Stimulated activated memory B cell treated with anti-CD40 and anti-IgM and Interleukin-4, amounts not matched to agents 10 μg/mL and 1 μg/mL and 100 μg/mL, for 72 hours (primary cell): Measurements from ENCODE around the gene ASCC3.

ENCODE experiments used
- ATAC-seq: fragments of 150-1000 bp; cut with Tn5 transposase; 2 replicates; pipeline ENCODE4 v1.10.0; 2021
- H3K27ac Mint-ChIP-seq: one replicate; pipeline ENCODE4 v1.8.0; 2022; ENCODE audit warnings: mild to moderate bottlenecking, mixed read lengths
- H3K27me3 Mint-ChIP-seq: one replicate; pipeline ENCODE4 v1.8.0; 2022; ENCODE audit warnings: mixed read lengths
- H3K36me3 Mint-ChIP-seq: one replicate; pipeline ENCODE4 v1.8.0; 2022; ENCODE audit warnings: mixed read lengths
- H3K4me1 Mint-ChIP-seq: one replicate; pipeline ENCODE4 v1.8.0; 2022; ENCODE audit warnings: mixed read lengths
- H3K4me3 Mint-ChIP-seq: one replicate; pipeline ENCODE4 v1.8.0; 2022; ENCODE audit warnings: mild to moderate bottlenecking, moderate library complexity, mixed read lengths
- H3K9me3 Mint-ChIP-seq: one replicate; pipeline ENCODE4 v1.8.0; 2022; ENCODE audit warnings: mixed read lengths

The ASCC3 gene

DNA sequence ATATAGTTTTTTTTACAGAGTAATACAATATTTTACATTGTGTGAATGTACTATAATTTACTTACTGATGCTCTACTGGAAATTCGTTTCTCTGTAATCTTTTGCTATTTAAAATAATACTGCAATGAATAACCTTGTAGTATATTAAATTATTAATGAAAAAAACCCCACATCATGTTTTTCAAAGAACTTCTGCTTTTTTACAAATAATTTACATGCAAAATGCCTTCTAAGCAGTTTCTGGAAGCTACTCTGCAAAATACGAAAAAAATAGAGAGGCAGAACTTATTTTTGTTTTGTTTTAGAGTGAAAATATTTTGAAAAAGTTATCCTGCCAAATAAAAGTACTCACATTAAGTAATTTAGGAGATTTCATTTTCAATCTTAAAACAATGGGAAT is 250.6 kb downstream of the ASCC3 start:
- Mint-ChIP-seq H3K36me3 (peaks cover 31% of the 10 kb centered on the region), H3K27me3 (no peaks in the 10 kb centered on the region), H3K4me1 (no peaks in the 10 kb centered on the region), H3K4me3 (no peak overlapping the region), H3K27ac (no peak overlapping the region), H3K9me3 (no peaks in the 10 kb centered on the region)
- no peak for ATAC-seq

- Mint-ChIP-seq H3K27ac (no peak overlapping the region), H3K27me3 (no peaks in the 10 kb centered on the region), H3K36me3 (peaks cover 47% of the 10 kb centered on the region), H3K9me3 (no peaks in the 10 kb centered on the region), H3K4me3 (no peak overlapping the region), H3K4me1 (no peaks in the 10 kb centered on the region)
- ATAC-seq = no peak
These were observed 253.0 kb downstream of the ASCC3 start for GRCh38 chr6:100627911-100628758.

DNA sequence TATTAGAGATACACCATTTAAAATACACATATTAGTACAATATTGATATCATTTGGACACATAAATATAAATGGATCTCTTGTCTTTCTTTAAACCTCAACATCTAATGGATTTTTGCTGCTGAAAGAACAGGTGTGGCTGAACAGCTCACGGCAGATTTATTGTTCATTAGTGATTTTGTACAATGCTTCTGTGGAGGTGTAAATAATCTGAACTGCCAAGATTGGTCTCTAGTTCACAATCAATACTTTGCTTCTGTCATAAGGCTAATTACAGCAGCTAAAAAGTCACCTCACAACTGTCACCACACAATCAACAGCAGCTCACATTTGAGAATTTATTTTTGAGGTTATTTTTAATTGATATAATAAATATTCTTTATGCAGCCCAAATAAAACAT is 254.4 kb downstream of the ASCC3 start:
- Mint-ChIP-seq H3K4me1 (no peaks in the 10 kb centered on the region), H3K36me3 (peaks cover 50% of the 10 kb centered on the region), H3K27ac (no peak overlapping the region), H3K9me3 (peaks cover 2% of the 10 kb centered on the region), H3K27me3 (no peaks in the 10 kb centered on the region), H3K4me3 (no peak overlapping the region)
- no peak for ATAC-seq

DNA sequence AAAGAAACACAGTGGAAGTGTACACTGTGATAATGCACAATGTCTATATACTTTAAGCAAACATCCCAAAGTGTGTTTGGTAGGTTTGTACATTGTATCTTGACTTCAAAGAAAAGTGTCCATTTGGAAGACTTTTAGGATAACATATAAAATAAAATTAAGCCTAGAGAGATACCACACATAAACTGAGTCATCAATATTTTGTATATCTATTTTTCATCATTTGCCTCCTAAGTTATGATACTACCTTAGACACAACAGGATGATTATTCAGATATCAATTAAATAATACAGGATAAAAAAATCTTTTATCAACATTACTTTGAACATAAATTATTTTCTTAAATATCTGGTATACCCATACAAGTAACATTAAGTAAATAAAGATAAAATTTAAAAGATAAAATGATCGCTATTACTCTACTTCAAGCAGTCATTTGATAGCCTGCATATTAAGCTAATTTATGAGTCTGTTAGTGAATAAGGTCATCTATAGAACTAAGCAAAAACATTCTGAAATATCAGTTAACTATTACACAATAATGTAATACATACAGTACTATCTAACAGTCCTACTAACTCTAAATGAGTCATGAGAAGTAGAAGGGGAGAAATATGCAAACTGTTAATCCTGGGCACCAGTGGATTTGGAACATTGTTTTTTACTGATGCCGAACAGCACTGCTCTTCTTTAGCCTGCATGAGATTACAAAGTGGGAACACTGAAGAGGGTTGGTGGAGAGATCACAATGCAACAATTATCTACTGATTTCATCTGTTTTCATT is 258.0 kb downstream of the ASCC3 start:
- Mint-ChIP-seq H3K27me3 (no peaks in the 10 kb centered on the region), H3K4me1 (no peaks in the 10 kb centered on the region), H3K27ac (no peak overlapping the region), H3K9me3 (peaks cover 2% of the 10 kb centered on the region), H3K36me3 (peaks cover 72% of the 10 kb centered on the region), H3K4me3 (no peak overlapping the region)
- no peak for ATAC-seq

DNA sequence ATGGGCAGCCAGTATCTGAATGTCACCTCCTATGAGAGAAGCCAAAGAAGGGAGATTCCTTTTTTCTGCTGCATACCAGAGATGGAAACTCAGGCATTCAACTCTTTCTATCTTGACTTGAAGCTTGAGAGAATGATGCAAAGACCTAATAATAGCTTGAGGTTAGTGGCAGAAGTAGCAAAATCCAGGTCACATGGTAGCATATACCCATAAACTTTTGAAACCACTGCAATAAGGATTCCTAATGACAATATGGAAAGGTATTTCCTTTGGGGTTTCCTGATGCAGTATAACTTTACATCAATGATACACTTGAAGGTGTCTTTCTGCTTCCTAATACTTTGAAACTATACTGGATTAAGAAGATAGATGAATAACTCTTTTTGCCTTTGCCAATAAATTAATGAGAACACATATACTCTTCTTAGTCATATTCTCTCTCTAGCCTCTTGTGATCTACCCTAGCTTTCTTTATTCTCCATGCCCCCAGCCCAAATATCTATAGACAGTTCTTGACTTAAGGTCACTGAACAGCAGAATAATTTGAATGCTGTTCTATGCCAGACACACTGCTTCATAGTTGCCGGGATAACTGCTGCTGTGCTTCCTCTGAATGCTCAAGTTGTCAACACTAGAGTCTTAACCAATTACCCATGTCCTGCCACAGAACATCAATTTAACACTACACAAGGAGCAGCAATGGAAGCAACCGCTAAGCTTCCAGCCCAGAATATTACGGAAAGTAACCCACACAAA is 260.9 kb downstream of the ASCC3 start:
- ATAC-seq = no peak
- peaks cover 73% of the 10 kb centered on the region for H3K36me3 Mint-ChIP-seq
- no peak overlapping the region for H3K27ac Mint-ChIP-seq
- H3K27me3 Mint-ChIP-seq = no peaks in the 10 kb centered on the region
- H3K4me3 Mint-ChIP-seq = no peak overlapping the region
- H3K4me1 Mint-ChIP-seq = no peaks in the 10 kb centered on the region
- peaks cover 2% of the 10 kb centered on the region for H3K9me3 Mint-ChIP-seq

GRCh38 chr6:100618351-100618671 is 262.8 kb downstream of the ASCC3 start:
- Mint-ChIP-seq H3K4me3 (no peak overlapping the region), H3K36me3 (peaks cover 63% of the 10 kb centered on the region), H3K9me3 (peaks cover 2% of the 10 kb centered on the region), H3K4me1 (no peaks in the 10 kb centered on the region), H3K27me3 (no peaks in the 10 kb centered on the region), H3K27ac (no peak overlapping the region)
- no peak for ATAC-seq

DNA sequence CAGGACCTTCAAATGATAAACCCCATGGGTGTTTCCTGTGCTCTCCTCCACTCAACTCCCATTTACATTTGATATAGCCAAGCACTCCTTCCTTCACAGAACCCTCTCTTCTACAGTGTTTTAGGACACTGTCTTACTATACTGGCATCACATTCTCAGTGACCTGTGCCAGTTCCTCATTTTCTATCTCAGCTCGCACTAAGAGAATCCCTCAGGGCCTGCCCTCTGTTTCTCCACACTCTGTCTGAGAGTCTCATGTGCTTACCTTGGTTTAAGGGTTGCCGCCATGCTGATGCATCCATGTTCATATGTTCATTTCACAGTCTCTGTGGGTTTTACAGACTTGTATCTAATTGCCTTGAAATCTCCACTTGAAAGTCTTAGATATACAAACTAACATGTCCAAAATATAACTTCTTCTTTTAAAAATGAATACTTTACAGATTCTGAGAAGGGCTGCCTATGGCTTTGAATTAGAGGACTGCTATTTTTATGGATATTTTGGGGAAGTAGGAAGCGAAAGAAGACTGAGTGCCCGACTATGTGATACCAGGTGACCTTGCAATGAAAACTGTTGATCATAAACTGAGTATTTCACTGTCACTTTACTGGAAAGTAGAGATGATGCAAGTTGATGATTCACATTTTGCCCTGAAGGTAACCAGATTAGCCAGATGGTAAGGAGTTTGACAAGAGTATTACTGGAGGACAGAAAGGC is 263.3 kb downstream of the ASCC3 start:
- no peak overlapping the region for H3K27ac Mint-ChIP-seq
- H3K9me3 Mint-ChIP-seq = peaks cover 2% of the 10 kb centered on the region
- H3K27me3 Mint-ChIP-seq = no peaks in the 10 kb centered on the region
- ATAC-seq = no peak
- H3K36me3 Mint-ChIP-seq = peaks cover 61% of the 10 kb centered on the region
- no peak overlapping the region for H3K4me3 Mint-ChIP-seq
- H3K4me1 Mint-ChIP-seq = no peaks in the 10 kb centered on the region

DNA sequence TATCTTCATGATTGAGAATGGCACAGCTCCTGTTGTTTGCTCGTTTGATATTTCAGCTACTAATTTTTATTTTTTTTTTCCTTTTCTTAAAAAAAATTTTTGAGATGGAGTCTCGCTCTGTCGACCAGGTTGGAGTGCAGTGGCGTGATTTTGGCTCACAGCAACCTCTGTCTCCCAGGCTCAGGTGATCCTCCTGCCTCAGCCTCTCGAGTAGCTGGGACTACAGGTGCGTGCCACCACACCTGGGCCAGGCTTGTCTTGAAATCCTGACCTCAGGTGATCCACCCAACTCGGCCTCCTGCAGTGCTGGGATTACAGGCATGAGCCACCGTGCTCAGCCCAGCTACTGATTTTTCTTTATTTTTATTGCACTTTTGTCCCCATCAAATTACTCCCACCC is 266.2 kb downstream of the ASCC3 start:
- no peaks in the 10 kb centered on the region for H3K4me1 Mint-ChIP-seq
- no peaks in the 10 kb centered on the region for H3K27me3 Mint-ChIP-seq
- peaks cover 33% of the 10 kb centered on the region for H3K36me3 Mint-ChIP-seq
- ATAC-seq = no peak
- no peaks in the 10 kb centered on the region for H3K9me3 Mint-ChIP-seq
- H3K27ac Mint-ChIP-seq = no peak overlapping the region
- no peak overlapping the region for H3K4me3 Mint-ChIP-seq

GRCh38 chr6:100614386-100614785 is 266.7 kb downstream of the ASCC3 start:
- no peak for ATAC-seq
- H3K36me3 Mint-ChIP-seq = peaks cover 28% of the 10 kb centered on the region
- no peaks in the 10 kb centered on the region for H3K27me3 Mint-ChIP-seq
- no peak overlapping the region for H3K27ac Mint-ChIP-seq
- H3K9me3 Mint-ChIP-seq = no peaks in the 10 kb centered on the region
- no peaks in the 10 kb centered on the region for H3K4me1 Mint-ChIP-seq
- no peak overlapping the region for H3K4me3 Mint-ChIP-seq

GRCh38 chr6:100613656-100614055 is 267.5 kb downstream of the ASCC3 start:
- H3K36me3 Mint-ChIP-seq = peaks cover 28% of the 10 kb centered on the region
- ATAC-seq = no peak
- no peaks in the 10 kb centered on the region for H3K4me1 Mint-ChIP-seq
- no peaks in the 10 kb centered on the region for H3K27me3 Mint-ChIP-seq
- no peaks in the 10 kb centered on the region for H3K9me3 Mint-ChIP-seq
- no peak overlapping the region for H3K27ac Mint-ChIP-seq
- no peak overlapping the region for H3K4me3 Mint-ChIP-seq

- no peaks in the 10 kb centered on the region for H3K9me3 Mint-ChIP-seq
- H3K27ac Mint-ChIP-seq = no peak overlapping the region
- no peak overlapping the region for H3K4me3 Mint-ChIP-seq
- H3K27me3 Mint-ChIP-seq = no peaks in the 10 kb centered on the region
- no peak for ATAC-seq
- H3K36me3 Mint-ChIP-seq = peaks cover 15% of the 10 kb centered on the region
- no peaks in the 10 kb centered on the region for H3K4me1 Mint-ChIP-seq
These were observed 269.0 kb downstream of the ASCC3 start for GRCh38 chr6:100612094-100612493.

- ATAC-seq = no peak
- Mint-ChIP-seq H3K36me3 (peaks cover 65% of the 10 kb centered on the region), H3K27ac (no peak overlapping the region)
These were observed 281.9 kb downstream of the ASCC3 start for GRCh38 chr6:100599088-100599770.

DNA sequence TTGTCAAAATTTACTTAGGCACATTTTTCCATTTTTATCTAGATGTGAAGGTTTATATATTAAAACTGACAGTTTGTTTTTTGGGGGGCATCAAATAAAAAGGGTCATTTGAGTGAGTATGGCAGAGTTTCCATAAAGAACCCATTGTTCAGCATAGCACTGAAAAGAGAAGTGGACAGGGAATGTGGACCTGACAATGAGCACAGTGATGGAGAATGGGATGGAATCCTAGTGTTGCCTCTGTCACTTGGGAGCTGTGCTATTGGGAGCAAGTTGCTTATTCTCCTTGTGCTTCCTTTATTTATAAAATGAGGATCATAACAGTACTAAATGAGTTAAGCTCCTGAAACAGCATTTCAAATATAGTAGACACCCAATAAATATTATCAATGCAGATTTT is 285.7 kb downstream of the ASCC3 start:
- Mint-ChIP-seq H3K4me3 (no peak overlapping the region), H3K36me3 (peaks cover 42% of the 10 kb centered on the region), H3K27me3 (no peaks in the 10 kb centered on the region), H3K27ac (no peak overlapping the region), H3K4me1 (no peaks in the 10 kb centered on the region), H3K9me3 (no peaks in the 10 kb centered on the region)
- no peak for ATAC-seq

More at GRCh38 chr6:100599088-100599770, 281.9 kb downstream of the ASCC3 start:
- Mint-ChIP-seq H3K4me3 (no peak overlapping the region), H3K27me3 (no peaks in the 10 kb centered on the region), H3K9me3 (no peaks in the 10 kb centered on the region), H3K4me1 (no peaks in the 10 kb centered on the region)

GRCh38 chr6:100593522-100593921 is 287.6 kb downstream of the ASCC3 start:
- no peaks in the 10 kb centered on the region for H3K27me3 Mint-ChIP-seq
- no peak overlapping the region for H3K4me3 Mint-ChIP-seq
- no peaks in the 10 kb centered on the region for H3K9me3 Mint-ChIP-seq
- ATAC-seq = no peak
- no peaks in the 10 kb centered on the region for H3K4me1 Mint-ChIP-seq
- no peak overlapping the region for H3K27ac Mint-ChIP-seq
- H3K36me3 Mint-ChIP-seq = peaks cover 47% of the 10 kb centered on the region
